HEK293 (cell line): Measurements from ENCODE around the gene TSSK6.

ENCODE experiments used
- CTCF ChIA-PET: fragments of 350-600 bp; formaldehyde crosslinking; extraction: SDS; loops from one replicate; lab custom pipeline; 2021; ENCODE audit warnings: antibody characterized with exemption; lab: Yijun Ruan, JAX
- POLR2A ChIA-PET: fragments of 300-600 bp; formaldehyde crosslinking; extraction: SDS; loops from one replicate; lab custom pipeline; 2020; ENCODE audit warnings: antibody characterized with exemption, inconsistent platforms; lab: Yijun Ruan, JAX
- H3K27ac ChIP-seq: fragments of 200-500 bp; sonication (Bioruptor generic); 2 replicates; pipeline ENCODE4 v1.5.1; 2014; ENCODE audit warnings: low read depth, low read length, control low read depth, inconsistent platforms; ENCODE audit errors: extremely low read depth
- H3K36me3 ChIP-seq, 2 experiments: fragments of 200-500 bp in 1 of 2; sonication (Bioruptor generic) in 1 of 2; 1 replicate in 1 of 2; 2 replicates in 1 of 2; pipeline ENCODE4 v1.5.1; 2014 to 2017; ENCODE audit warnings: inconsistent platforms in 2 of 2, low read length in 2 of 2; ENCODE audit not compliant: control insufficient read depth in 2 of 2, insufficient read depth in 1 of 2
- H3K4me1 ChIP-seq: fragments of 200-500 bp; sonication (Bioruptor generic); 2 replicates; pipeline ENCODE4 v1.5.1; 2014; ENCODE audit warnings: mild to moderate bottlenecking, low read length, inconsistent platforms; ENCODE audit not compliant: control insufficient read depth, insufficient read depth
- H3K4me3 ChIP-seq: 2 replicates; pipeline ENCODE4 v1.5.1; 2011; ENCODE audit warnings: low read depth, mild to moderate bottlenecking, control low read depth, low read length, moderate library complexity
- H3K9me3 ChIP-seq: fragments of 200-500 bp; sonication (Bioruptor generic); 2 replicates; pipeline ENCODE4 v1.5.1; 2014; ENCODE audit warnings: low read depth, low read length, inconsistent platforms; ENCODE audit not compliant: control insufficient read depth, insufficient read depth
- GLIS2 ChIP-seq: fragments of 450-650 bp; formaldehyde crosslinking; IDR thresholded peaks from 2 replicates; pipeline ENCODE4 v1.5.1; 2016; ENCODE audit warnings: missing biosample characterization, missing genetic modification characterization
- KLF8 ChIP-seq: fragments of 450-650 bp; formaldehyde crosslinking; IDR thresholded peaks from 2 replicates; pipeline ENCODE4 v1.5.1; 2016; ENCODE audit warnings: missing biosample characterization, missing genetic modification characterization
- RBAK ChIP-seq: fragments of 450-650 bp; formaldehyde crosslinking; IDR thresholded peaks from 2 replicates; pipeline ENCODE4 v1.5.1; 2016; ENCODE audit warnings: missing biosample characterization, missing genetic modification characterization
- YY2 ChIP-seq: fragments of 450-650 bp; formaldehyde crosslinking; IDR thresholded peaks from 2 replicates; pipeline ENCODE4 v1.5.1; 2016; ENCODE audit warnings: missing biosample characterization, missing genetic modification characterization
- ZBTB8A ChIP-seq: fragments of 450-650 bp; formaldehyde crosslinking; IDR thresholded peaks from 2 replicates; pipeline ENCODE4 v1.5.1; 2016; ENCODE audit warnings: missing biosample characterization, missing genetic modification characterization
- ZNF132 ChIP-seq: fragments of 450-650 bp; formaldehyde crosslinking; IDR thresholded peaks from 2 replicates; pipeline ENCODE4 v1.5.1; 2017; ENCODE audit warnings: missing biosample characterization, missing genetic modification characterization, borderline replicate concordance
- ZNF146 ChIP-seq: fragments of 450-650 bp; formaldehyde crosslinking; IDR thresholded peaks from 2 replicates; pipeline ENCODE4 v1.5.1; 2016; ENCODE audit warnings: missing biosample characterization, missing genetic modification characterization
- ZNF155 ChIP-seq: fragments of 450-650 bp; formaldehyde crosslinking; IDR thresholded peaks from 2 replicates; pipeline ENCODE4 v1.5.1; 2016; ENCODE audit warnings: missing biosample characterization, missing genetic modification characterization
- ZNF169 ChIP-seq: fragments of 450-650 bp; formaldehyde crosslinking; IDR thresholded peaks from 2 replicates; pipeline ENCODE4 v1.5.1; 2016; ENCODE audit warnings: missing biosample characterization, missing genetic modification characterization
- ZNF324 ChIP-seq: fragments of 450-650 bp; formaldehyde crosslinking; IDR thresholded peaks from 2 replicates; pipeline ENCODE4 v1.5.1; 2016; ENCODE audit warnings: missing biosample characterization, missing genetic modification characterization
- ZNF529 ChIP-seq: fragments of 450-650 bp; formaldehyde crosslinking; IDR thresholded peaks from 2 replicates; pipeline ENCODE4 v1.5.1; 2017; ENCODE audit warnings: missing genetic modification characterization, missing biosample characterization; ENCODE audit not compliant: insufficient replicate concordance
- ZNF623 ChIP-seq: fragments of 450-650 bp; formaldehyde crosslinking; IDR thresholded peaks from 2 replicates; pipeline ENCODE4 v1.5.1; 2016; ENCODE audit warnings: missing biosample characterization, missing genetic modification characterization
- ZNF747 ChIP-seq: fragments of 450-650 bp; formaldehyde crosslinking; IDR thresholded peaks from 2 replicates; pipeline ENCODE4 v1.5.1; 2016; ENCODE audit warnings: missing biosample characterization, missing genetic modification characterization
- ZNF76 ChIP-seq: fragments of 450-650 bp; formaldehyde crosslinking; IDR thresholded peaks from 2 replicates; pipeline ENCODE4; 2016; ENCODE audit warnings: low read depth, missing biosample characterization, missing genetic modification characterization, borderline replicate concordance
- ZNF785 ChIP-seq: fragments of 450-650 bp; formaldehyde crosslinking; IDR thresholded peaks from 2 replicates; pipeline ENCODE4 v1.5.1; 2016; ENCODE audit warnings: missing biosample characterization, missing genetic modification characterization
- TF ChIP-seq, protein P1 (sequence below): fragments of 450-650 bp; formaldehyde crosslinking; conservative IDR thresholded peaks from 2 replicates; pipeline ENCODE4 v1.5.1; 2016; ENCODE audit warnings: low read depth, missing biosample characterization, missing genetic modification characterization
- TF ChIP-seq, protein P2 (sequence below): fragments of 450-650 bp; formaldehyde crosslinking; IDR thresholded peaks from 2 replicates; pipeline ENCODE4 v1.5.1; 2016; ENCODE audit warnings: missing biosample characterization, missing genetic modification characterization
- TF ChIP-seq, protein P3 (sequence below): fragments of 450-650 bp; formaldehyde crosslinking; IDR thresholded peaks from 2 replicates; pipeline ENCODE4 v1.5.1; 2016; ENCODE audit warnings: missing biosample characterization, missing genetic modification characterization
- TF ChIP-seq, protein P4 (sequence below): fragments of 450-650 bp; formaldehyde crosslinking; IDR thresholded peaks from 2 replicates; pipeline ENCODE4 v1.5.1; 2016; ENCODE audit warnings: missing biosample characterization, missing genetic modification characterization, borderline replicate concordance
- TF ChIP-seq, protein P5 (sequence below): fragments of 450-650 bp; formaldehyde crosslinking; IDR thresholded peaks from 2 replicates; pipeline ENCODE4 v1.5.1; 2017; ENCODE audit warnings: missing biosample characterization, missing genetic modification characterization
- TF ChIP-seq, protein P6 (sequence below): fragments of 450-650 bp; formaldehyde crosslinking; IDR thresholded peaks from 2 replicates; pipeline ENCODE4 v1.5.1; 2016; ENCODE audit warnings: missing biosample characterization, missing genetic modification characterization
- TF ChIP-seq, protein P7 (sequence below): fragments of 450-650 bp; formaldehyde crosslinking; IDR thresholded peaks from 2 replicates; pipeline ENCODE4 v1.5.1; 2016; ENCODE audit warnings: missing biosample characterization, missing genetic modification characterization
- TF ChIP-seq, protein P8 (sequence below): fragments of 450-650 bp; formaldehyde crosslinking; IDR thresholded peaks from 2 replicates; pipeline ENCODE4 v1.5.1; 2016; ENCODE audit warnings: missing biosample characterization, missing genetic modification characterization

Gene TSSK6

DNA sequence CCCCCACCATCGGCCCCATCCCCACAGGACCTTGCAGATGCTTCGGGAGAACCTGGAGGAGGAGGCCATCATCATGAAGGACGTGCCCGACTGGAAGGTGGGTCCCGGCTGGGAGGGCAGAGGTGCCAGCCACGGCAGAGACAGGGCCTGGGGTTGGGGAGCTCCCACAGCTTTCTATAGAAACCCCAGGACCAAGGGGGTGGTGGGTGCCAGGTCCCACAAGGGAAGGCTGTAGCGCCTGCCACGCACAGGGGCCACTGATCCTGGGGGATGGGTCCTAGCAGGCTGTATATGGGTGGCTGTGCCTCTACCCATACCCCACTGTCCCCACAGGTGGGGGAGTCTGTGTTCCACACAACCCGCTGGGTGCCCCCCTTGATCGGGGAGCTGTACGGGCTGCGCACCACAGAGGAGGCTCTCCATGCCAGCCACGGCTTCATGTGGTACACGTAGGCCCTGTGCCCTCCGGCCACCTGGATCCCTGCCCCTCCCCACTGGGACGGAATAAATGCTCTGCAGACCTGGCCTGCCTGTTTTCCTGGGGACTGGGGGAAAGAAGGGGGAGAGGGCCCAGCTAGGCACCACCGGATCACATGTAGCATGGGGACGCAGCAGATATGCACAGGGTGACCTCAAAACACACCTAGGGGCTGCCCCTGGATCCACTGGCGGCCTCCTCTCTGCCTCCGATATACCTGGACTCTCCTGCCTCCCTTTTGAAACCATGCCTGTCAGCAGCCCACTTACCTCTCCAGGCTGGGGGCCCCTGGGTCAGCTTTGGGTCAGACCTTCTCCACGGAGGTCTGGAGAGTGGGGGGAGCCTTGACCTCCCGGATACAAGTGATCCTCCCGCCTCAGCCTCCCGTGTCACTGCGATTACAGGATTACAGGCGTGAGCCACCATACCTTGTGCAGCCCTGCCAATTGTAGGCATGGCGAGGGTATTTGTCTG is 12.6 kb upstream of the TSSK6 start:
- ChIA-PET CTCF (no interaction called here), POLR2A (interaction anchor here (2.2 kb wide), 1 partner anchor 11 kb away, joined by 6 read pairs; the partner anchor contains the start of genes NDUFA13 and TSSK6)
- peaks cover 13 to 70% of the 10 kb centered on the region in 2 experiments; a peak in 2 of 3 replicates for H3K36me3 ChIP-seq

DNA sequence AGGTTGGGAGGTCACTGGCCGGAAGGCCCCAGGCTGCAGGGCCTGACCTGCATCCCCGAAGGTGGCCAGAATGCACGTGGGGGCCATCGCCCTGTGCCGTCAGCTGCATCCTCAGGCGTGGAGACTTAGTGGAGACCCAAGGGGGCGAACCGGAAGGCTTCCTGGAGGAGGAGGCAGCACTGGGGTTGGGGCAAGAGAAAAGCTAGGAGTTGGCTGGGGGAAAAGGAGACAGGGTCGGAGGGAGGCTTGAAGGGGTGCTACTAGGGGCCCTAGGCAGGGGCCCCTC is 12.0 kb upstream of the TSSK6 start:
- ChIA-PET CTCF (no interaction called here), POLR2A (no interaction called here)
- Histone ChIP-seq H3K36me3 (peaks cover 13 to 65% of the 10 kb centered on the region in 2 experiments; a peak in 2 of 3 replicates), H3K9me3 (no peaks in the 10 kb centered on the region), H3K4me3 (no peak overlapping the region), H3K27ac (no peak overlapping the region), H3K4me1 (no peaks in the 10 kb centered on the region)
- TF ChIP-seq, protein P1, sequence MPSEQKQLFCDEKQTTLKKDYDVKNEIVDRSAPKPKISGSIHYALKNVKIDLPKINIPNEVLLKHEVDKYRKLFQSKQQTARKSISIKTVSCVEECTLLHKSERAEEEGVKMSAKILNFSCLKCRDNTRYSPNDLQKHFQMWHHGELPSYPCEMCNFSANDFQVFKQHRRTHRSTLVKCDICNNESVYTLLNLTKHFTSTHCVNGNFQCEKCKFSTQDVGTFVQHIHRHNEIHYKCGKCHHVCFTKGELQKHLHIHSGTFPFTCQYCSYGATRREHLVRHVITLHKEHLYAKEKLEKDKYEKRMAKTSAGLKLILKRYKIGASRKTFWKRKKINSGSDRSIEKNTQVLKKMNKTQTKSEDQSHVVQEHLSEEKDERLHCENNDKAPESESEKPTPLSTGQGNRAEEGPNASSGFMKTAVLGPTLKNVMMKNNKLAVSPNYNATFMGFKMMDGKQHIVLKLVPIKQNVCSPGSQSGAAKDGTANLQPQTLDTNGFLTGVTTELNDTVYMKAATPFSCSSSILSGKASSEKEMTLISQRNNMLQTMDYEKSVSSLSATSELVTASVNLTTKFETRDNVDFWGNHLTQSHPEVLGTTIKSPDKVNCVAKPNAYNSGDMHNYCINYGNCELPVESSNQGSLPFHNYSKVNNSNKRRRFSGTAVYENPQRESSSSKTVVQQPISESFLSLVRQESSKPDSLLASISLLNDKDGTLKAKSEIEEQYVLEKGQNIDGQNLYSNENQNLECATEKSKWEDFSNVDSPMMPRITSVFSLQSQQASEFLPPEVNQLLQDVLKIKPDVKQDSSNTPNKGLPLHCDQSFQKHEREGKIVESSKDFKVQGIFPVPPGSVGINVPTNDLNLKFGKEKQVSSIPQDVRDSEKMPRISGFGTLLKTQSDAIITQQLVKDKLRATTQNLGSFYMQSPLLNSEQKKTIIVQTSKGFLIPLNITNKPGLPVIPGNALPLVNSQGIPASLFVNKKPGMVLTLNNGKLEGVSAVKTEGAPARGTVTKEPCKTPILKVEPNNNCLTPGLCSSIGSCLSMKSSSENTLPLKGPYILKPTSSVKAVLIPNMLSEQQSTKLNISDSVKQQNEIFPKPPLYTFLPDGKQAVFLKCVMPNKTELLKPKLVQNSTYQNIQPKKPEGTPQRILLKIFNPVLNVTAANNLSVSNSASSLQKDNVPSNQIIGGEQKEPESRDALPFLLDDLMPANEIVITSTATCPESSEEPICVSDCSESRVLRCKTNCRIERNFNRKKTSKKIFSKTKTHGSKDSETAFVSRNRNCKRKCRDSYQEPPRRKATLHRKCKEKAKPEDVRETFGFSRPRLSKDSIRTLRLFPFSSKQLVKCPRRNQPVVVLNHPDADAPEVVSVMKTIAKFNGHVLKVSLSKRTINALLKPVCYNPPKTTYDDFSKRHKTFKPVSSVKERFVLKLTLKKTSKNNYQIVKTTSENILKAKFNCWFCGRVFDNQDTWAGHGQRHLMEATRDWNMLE = no peak
- TF ChIP-seq, protein P2, sequence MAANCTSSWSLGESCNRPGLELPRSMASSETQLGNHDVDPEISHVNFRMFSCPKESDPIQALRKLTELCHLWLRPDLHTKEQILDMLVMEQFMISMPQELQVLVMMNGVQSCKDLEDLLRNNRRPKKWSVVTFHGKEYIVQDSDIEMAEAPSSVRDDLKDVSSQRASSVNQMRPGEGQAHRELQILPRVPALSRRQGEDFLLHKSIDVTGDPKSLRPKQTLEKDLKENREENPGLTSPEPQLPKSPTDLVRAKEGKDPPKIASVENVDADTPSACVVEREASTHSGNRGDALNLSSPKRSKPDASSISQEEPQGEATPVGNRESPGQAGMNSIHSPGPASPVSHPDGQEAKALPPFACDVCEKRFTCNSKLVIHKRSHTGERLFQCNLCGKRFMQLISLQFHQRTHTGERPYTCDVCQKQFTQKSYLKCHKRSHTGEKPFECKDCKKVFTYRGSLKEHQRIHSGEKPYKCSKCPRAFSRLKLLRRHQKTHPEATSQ (tag by site-specific recombination) = no peak
- TF ChIP-seq, protein P3, sequence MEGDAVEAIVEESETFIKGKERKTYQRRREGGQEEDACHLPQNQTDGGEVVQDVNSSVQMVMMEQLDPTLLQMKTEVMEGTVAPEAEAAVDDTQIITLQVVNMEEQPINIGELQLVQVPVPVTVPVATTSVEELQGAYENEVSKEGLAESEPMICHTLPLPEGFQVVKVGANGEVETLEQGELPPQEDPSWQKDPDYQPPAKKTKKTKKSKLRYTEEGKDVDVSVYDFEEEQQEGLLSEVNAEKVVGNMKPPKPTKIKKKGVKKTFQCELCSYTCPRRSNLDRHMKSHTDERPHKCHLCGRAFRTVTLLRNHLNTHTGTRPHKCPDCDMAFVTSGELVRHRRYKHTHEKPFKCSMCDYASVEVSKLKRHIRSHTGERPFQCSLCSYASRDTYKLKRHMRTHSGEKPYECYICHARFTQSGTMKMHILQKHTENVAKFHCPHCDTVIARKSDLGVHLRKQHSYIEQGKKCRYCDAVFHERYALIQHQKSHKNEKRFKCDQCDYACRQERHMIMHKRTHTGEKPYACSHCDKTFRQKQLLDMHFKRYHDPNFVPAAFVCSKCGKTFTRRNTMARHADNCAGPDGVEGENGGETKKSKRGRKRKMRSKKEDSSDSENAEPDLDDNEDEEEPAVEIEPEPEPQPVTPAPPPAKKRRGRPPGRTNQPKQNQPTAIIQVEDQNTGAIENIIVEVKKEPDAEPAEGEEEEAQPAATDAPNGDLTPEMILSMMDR (tag by site-specific recombination) = no peak
- TF ChIP-seq ZNF132 = no peak
- TF ChIP-seq, protein P4, sequence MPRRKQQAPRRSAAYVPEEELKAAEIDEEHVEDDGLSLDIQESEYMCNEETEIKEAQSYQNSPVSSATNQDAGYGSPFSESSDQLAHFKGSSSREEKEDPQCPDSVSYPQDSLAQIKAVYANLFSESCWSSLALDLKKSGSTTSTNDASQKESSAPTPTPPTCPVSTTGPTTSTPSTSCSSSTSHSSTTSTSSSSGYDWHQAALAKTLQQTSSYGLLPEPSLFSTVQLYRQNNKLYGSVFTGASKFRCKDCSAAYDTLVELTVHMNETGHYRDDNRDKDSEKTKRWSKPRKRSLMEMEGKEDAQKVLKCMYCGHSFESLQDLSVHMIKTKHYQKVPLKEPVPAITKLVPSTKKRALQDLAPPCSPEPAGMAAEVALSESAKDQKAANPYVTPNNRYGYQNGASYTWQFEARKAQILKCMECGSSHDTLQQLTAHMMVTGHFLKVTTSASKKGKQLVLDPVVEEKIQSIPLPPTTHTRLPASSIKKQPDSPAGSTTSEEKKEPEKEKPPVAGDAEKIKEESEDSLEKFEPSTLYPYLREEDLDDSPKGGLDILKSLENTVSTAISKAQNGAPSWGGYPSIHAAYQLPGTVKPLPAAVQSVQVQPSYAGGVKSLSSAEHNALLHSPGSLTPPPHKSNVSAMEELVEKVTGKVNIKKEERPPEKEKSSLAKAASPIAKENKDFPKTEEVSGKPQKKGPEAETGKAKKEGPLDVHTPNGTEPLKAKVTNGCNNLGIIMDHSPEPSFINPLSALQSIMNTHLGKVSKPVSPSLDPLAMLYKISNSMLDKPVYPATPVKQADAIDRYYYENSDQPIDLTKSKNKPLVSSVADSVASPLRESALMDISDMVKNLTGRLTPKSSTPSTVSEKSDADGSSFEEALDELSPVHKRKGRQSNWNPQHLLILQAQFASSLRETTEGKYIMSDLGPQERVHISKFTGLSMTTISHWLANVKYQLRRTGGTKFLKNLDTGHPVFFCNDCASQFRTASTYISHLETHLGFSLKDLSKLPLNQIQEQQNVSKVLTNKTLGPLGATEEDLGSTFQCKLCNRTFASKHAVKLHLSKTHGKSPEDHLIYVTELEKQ = no peak
- TF ChIP-seq GLIS2 (tag by site-specific recombination) = no peak
- TF ChIP-seq, protein P5, sequence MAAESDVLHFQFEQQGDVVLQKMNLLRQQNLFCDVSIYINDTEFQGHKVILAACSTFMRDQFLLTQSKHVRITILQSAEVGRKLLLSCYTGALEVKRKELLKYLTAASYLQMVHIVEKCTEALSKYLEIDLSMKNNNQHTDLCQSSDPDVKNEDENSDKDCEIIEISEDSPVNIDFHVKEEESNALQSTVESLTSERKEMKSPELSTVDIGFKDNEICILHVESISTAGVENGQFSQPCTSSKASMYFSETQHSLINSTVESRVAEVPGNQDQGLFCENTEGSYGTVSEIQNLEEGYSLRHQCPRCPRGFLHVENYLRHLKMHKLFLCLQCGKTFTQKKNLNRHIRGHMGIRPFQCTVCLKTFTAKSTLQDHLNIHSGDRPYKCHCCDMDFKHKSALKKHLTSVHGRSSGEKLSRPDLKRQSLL = no peak
- no peak for TF ChIP-seq ZNF529 (tag by site-specific recombination)

More for the DNA sequence above, 12.6 kb upstream of the TSSK6 start:
- H3K9me3 ChIP-seq = no peaks in the 10 kb centered on the region
- H3K27ac ChIP-seq = no peak overlapping the region
- TF ChIP-seq ZBTB8A (tag by site-specific recombination) (no peak), YY2 (tag by site-specific recombination) (no peak), RBAK (tag by site-specific recombination) (no peak), ZNF785 (tag by site-specific recombination) (no peak), ZNF747 (tag by site-specific recombination) (no peak), ZNF76 (tag by site-specific recombination) (no peak), ZNF146 (tag by site-specific recombination) (no peak), ZNF155 (tag by site-specific recombination) (no peak), ZNF324 (tag by site-specific recombination) (no peak), ZNF623 (tag by site-specific recombination) (no peak), KLF8 (tag by site-specific recombination) (no peak), ZNF169 (tag by site-specific recombination) (no peak)
- TF ChIP-seq, protein P6, sequence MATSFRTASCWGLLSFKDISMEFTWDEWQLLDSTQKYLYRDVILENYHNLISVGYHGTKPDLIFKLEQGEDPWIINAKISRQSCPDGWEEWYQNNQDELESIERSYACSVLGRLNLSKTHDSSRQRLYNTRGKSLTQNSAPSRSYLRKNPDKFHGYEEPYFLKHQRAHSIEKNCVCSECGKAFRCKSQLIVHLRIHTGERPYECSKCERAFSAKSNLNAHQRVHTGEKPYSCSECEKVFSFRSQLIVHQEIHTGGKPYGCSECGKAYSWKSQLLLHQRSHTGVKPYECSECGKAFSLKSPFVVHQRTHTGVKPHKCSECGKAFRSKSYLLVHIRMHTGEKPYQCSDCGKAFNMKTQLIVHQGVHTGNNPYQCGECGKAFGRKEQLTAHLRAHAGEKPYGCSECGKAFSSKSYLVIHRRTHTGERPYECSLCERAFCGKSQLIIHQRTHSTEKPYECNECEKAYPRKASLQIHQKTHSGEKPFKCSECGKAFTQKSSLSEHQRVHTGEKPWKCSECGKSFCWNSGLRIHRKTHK (tag by site-specific recombination) = no peak
- TF ChIP-seq, protein P7, sequence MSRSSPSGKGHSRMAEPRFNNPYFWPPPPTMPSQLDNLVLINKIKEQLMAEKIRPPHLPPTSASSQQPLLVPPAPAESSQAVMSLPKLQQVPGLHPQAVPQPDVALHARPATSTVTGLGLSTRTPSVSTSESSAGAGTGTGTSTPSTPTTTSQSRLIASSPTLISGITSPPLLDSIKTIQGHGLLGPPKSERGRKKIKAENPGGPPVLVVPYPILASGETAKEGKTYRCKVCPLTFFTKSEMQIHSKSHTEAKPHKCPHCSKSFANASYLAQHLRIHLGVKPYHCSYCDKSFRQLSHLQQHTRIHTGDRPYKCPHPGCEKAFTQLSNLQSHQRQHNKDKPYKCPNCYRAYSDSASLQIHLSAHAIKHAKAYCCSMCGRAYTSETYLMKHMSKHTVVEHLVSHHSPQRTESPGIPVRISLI (tag by site-specific recombination) = no peak
- TF ChIP-seq, protein P8, sequence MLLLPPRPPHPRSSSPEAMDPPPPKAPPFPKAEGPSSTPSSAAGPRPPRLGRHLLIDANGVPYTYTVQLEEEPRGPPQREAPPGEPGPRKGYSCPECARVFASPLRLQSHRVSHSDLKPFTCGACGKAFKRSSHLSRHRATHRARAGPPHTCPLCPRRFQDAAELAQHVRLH = no peak
- no peaks in the 10 kb centered on the region for H3K4me1 ChIP-seq
- H3K4me3 ChIP-seq = no peak overlapping the region
